ENCODE data around the gene C17orf67.

The C17orf67 gene

GRCh38 chr17:56833809-56834379 lies at the start of gene C17orf67, which contains the start of gene DGKE:
Gene C17orf67, minus strand, starts transcription at chr17:56833920. Its CDS starts 18,110 bp downstream, at chr17:56815810.
Gene DGKE, plus strand, starts transcription at chr17:56834151. Its CDS starts 645 bp downstream, at chr17:56834796.
- FAIRE-seq (peak; percentile 92), DNase-seq (ENCODE audit: insufficient read length, low spot score) (peak; percentile 86)

GRCh38 chr17:56881685-56882295 lies 48.1 kb upstream of the C17orf67 start:
- DNase-seq (ENCODE audit: insufficient read length, low spot score), result no peak
- no peak for FAIRE-seq

- DNase-seq (ENCODE audit: insufficient read length, low spot score), result no peak
- no peak for FAIRE-seq
Measured at GRCh38 chr17:56880571-56880970, 46.9 kb upstream of the C17orf67 start.

- FAIRE-seq, result no peak
- DNase-seq (ENCODE audit: insufficient read length, low spot score), result no peak
Measured at GRCh38 chr17:56880133-56880532, 46.4 kb upstream of the C17orf67 start.

GRCh38 chr17:56879280-56879679 lies 45.6 kb upstream of the C17orf67 start:
- DNase-seq (ENCODE audit: insufficient read length, low spot score) (no peak), FAIRE-seq (no peak)

- no peak for DNase-seq (ENCODE audit: insufficient read length, low spot score)
Measured at GRCh38 chr17:56876766-56877179, 43.1 kb upstream of the C17orf67 start.

GRCh38 chr17:56870081-56870651 lies 36.4 kb upstream of the C17orf67 start:
- FAIRE-seq, result peak; percentile 56

More at GRCh38 chr17:56876766-56877179, 43.1 kb upstream of the C17orf67 start:
- no peak for FAIRE-seq

GRCh38 chr17:56868716-56869115 lies 35.0 kb upstream of the C17orf67 start:
- FAIRE-seq, result no peak
- DNase-seq (ENCODE audit: insufficient read length, low spot score), result no peak

More at GRCh38 chr17:56870081-56870651, 36.4 kb upstream of the C17orf67 start:
- DNase-seq (ENCODE audit: insufficient read length, low spot score), result no peak

- FAIRE-seq (no peak), DNase-seq (ENCODE audit: insufficient read length, low spot score) (no peak)
Measured at GRCh38 chr17:56867948-56868376, 34.2 kb upstream of the C17orf67 start.

- FAIRE-seq (no peak), DNase-seq (ENCODE audit: insufficient read length, low spot score) (no peak)
Measured at GRCh38 chr17:56866496-56866895, 32.8 kb upstream of the C17orf67 start.

- FAIRE-seq (no peak), DNase-seq (ENCODE audit: insufficient read length, low spot score) (no peak)
Measured at GRCh38 chr17:56866076-56866475, 32.4 kb upstream of the C17orf67 start.

GRCh38 chr17:56863974-56864373 lies 30.3 kb upstream of the C17orf67 start:
- DNase-seq (ENCODE audit: insufficient read length, low spot score) (no peak), FAIRE-seq (no peak)

GRCh38 chr17:56861899-56862298 lies 28.2 kb upstream of the C17orf67 start:
- no peak for FAIRE-seq

GRCh38 chr17:56851008-56851407 lies 17.3 kb upstream of the C17orf67 start:
- no peak for FAIRE-seq
- no peak for DNase-seq (ENCODE audit: insufficient read length, low spot score)

More at GRCh38 chr17:56861899-56862298, 28.2 kb upstream of the C17orf67 start:
- DNase-seq (ENCODE audit: insufficient read length, low spot score), result no peak

GRCh38 chr17:56850591-56850990 lies 16.9 kb upstream of the C17orf67 start:
- FAIRE-seq (no peak), DNase-seq (ENCODE audit: insufficient read length, low spot score) (no peak)

- FAIRE-seq (peak; percentile 23), DNase-seq (ENCODE audit: insufficient read length, low spot score) (no peak)
Measured at GRCh38 chr17:56849131-56849530, 15.4 kb upstream of the C17orf67 start.

GRCh38 chr17:56847106-56847505 lies 13.4 kb upstream of the C17orf67 start:
- no peak for DNase-seq (ENCODE audit: insufficient read length, low spot score)
- no peak for FAIRE-seq

GRCh38 chr17:56845934-56846333 lies 12.2 kb upstream of the C17orf67 start:
- no peak for DNase-seq (ENCODE audit: insufficient read length, low spot score)
- no peak for FAIRE-seq

GRCh38 chr17:56842577-56842976 lies 8.9 kb upstream of the C17orf67 start:
- no peak for DNase-seq (ENCODE audit: insufficient read length, low spot score)
- no peak for FAIRE-seq

- no peak for FAIRE-seq
- no peak for DNase-seq (ENCODE audit: insufficient read length, low spot score)
Measured at GRCh38 chr17:56838687-56839086, 5.0 kb upstream of the C17orf67 start.

GRCh38 chr17:56835264-56835585 lies 1.5 kb upstream of the C17orf67 start:
- DNase-seq (ENCODE audit: insufficient read length, low spot score), result no peak
- FAIRE-seq, result no peak
